HL-60 (cell line): Measurements from ENCODE around the gene PPP1R8.
"Not testable (repeated sequence)": the region's sequence is repeated elsewhere in the genome, so short reads cannot be mapped to it uniquely, and the experiment has no call there.

Source experiments
- CTCF ChIP-seq: IDR thresholded peaks from one replicate; pipeline ENCODE4 v1.5.1; 2011; ENCODE audit warnings: low read length, control low read depth, inconsistent platforms; ENCODE audit not compliant: insufficient read depth
- GABPA ChIP-seq: IDR thresholded peaks from 2 replicates; pipeline ENCODE4 v1.6.1; 2012; ENCODE audit warnings: low read depth
- POLR2AphosphoS5 ChIP-seq: IDR thresholded peaks from 2 replicates; pipeline ENCODE4 v1.6.1; 2012; ENCODE audit warnings: low read depth

GRCh38 chr1:27871076-27871475, 40.5 kb downstream of the PPP1R8 start:
- not testable (repeated sequence) for TF ChIP-seq POLR2AphosphoS5, CTCF, GABPA
